ENCODE data around the gene SLC29A3.

DNA sequence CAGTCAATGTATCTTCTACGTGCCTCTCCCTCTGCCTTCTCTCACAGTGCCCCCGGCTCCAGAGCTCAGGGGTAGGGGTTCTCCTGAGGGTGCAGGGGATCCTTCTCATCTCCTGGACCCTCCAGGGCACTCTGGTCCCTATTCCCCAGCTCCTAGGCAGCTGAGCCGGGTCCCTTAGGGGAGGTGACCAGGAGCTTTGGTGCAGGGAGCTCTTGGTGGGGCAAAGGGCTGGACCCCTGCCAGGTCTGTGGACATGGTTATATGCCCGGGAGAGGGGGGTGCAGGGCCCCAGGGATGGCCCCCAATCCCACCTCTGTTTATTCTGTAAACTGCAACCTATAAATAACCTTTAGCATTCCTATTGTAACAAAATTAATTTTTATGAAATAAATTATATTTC is 16.6 kb upstream of the SLC29A3 start:
- TF ChIP-seq, protein P1, sequence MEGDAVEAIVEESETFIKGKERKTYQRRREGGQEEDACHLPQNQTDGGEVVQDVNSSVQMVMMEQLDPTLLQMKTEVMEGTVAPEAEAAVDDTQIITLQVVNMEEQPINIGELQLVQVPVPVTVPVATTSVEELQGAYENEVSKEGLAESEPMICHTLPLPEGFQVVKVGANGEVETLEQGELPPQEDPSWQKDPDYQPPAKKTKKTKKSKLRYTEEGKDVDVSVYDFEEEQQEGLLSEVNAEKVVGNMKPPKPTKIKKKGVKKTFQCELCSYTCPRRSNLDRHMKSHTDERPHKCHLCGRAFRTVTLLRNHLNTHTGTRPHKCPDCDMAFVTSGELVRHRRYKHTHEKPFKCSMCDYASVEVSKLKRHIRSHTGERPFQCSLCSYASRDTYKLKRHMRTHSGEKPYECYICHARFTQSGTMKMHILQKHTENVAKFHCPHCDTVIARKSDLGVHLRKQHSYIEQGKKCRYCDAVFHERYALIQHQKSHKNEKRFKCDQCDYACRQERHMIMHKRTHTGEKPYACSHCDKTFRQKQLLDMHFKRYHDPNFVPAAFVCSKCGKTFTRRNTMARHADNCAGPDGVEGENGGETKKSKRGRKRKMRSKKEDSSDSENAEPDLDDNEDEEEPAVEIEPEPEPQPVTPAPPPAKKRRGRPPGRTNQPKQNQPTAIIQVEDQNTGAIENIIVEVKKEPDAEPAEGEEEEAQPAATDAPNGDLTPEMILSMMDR (IDR thresholded peaks at IDR 0.05): no peak
- no peak for TF ChIP-seq POLR2A (IDR thresholded peaks at IDR 0.05)
